ENCODE results near the gene TCAIM.

DNA sequence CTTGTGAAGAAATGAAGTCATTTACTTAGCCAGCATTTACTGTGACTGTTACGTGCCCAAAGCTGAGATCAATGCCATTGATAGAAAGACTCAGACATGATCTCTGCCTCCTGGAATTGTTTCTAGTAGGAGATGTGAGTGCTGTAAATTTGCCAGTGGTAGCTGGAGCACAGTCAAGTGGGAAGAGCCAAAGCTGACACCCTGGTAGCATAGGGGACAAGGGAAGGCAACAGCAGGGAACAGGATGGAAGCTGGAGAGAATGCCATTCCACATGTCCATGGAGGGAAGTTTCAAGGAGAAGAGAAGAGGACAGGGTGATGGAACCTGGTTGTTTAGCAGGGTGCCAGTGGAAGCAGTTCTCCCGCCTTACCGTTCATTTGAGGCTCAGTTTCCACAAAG is 64.0 kb downstream of the TCAIM start:
- TF ChIP-seq, protein P1, sequence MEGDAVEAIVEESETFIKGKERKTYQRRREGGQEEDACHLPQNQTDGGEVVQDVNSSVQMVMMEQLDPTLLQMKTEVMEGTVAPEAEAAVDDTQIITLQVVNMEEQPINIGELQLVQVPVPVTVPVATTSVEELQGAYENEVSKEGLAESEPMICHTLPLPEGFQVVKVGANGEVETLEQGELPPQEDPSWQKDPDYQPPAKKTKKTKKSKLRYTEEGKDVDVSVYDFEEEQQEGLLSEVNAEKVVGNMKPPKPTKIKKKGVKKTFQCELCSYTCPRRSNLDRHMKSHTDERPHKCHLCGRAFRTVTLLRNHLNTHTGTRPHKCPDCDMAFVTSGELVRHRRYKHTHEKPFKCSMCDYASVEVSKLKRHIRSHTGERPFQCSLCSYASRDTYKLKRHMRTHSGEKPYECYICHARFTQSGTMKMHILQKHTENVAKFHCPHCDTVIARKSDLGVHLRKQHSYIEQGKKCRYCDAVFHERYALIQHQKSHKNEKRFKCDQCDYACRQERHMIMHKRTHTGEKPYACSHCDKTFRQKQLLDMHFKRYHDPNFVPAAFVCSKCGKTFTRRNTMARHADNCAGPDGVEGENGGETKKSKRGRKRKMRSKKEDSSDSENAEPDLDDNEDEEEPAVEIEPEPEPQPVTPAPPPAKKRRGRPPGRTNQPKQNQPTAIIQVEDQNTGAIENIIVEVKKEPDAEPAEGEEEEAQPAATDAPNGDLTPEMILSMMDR (IDR thresholded peaks at IDR 0.05; ENCODE audit: low read depth, low read length, poor library complexity, severe bottlenecking) = no peak
- no peak for TF ChIP-seq EZH2phosphoT487 (IDR thresholded peaks at IDR 0.05; ENCODE audit: borderline replicate concordance, low read length)

Data from DOHH2 (cell line).